ENCODE results near the gene HSPBP1.

The HSPBP1 gene

GRCh38 chr19:55230780-55231179 lies 49.1 kb downstream of the HSPBP1 start:
- no peak overlapping the region for H3K27ac ChIP-seq
- TF ChIP-seq ZFX (IDR thresholded peaks at IDR 0.05; ENCODE audit: borderline replicate concordance) = no peak
- no peak for TF ChIP-seq CTCF (IDR thresholded peaks at IDR 0.05)

GRCh38 chr19:55230329-55230728 lies 49.6 kb downstream of the HSPBP1 start:
- no peak overlapping the region for H3K27ac ChIP-seq
- TF ChIP-seq CTCF (IDR thresholded peaks at IDR 0.05) = no peak
- no peak for TF ChIP-seq ZFX (IDR thresholded peaks at IDR 0.05; ENCODE audit: borderline replicate concordance)

GRCh38 chr19:55229789-55230182 lies 50.1 kb downstream of the HSPBP1 start:
- no peak for TF ChIP-seq CTCF (IDR thresholded peaks at IDR 0.05)
- no peak for TF ChIP-seq ZFX (IDR thresholded peaks at IDR 0.05; ENCODE audit: borderline replicate concordance)

GRCh38 chr19:55229145-55229788 lies 50.6 kb downstream of the HSPBP1 start:
- H3K27ac ChIP-seq = no peak overlapping the region
- no peak for TF ChIP-seq CTCF (IDR thresholded peaks at IDR 0.05)
- TF ChIP-seq ZFX (IDR thresholded peaks at IDR 0.05; ENCODE audit: borderline replicate concordance) = no peak

More at GRCh38 chr19:55229789-55230182, 50.1 kb downstream of the HSPBP1 start:
- no peak overlapping the region for H3K27ac ChIP-seq

- TF ChIP-seq CTCF (IDR thresholded peaks at IDR 0.05) (no peak), ZFX (IDR thresholded peaks at IDR 0.05; ENCODE audit: borderline replicate concordance) (no peak)
- no peak within 1 kb of the TSS for H3K27ac ChIP-seq
Observed at GRCh38 chr19:55228403-55229031, 51.4 kb downstream of the HSPBP1 start, which contains the start of gene TMEM86B. Gene TMEM86B (minus strand): TSS chr19:55228763. CDS start chr19:55228741, 22 bp downstream.

- no peak for TF ChIP-seq CTCF (IDR thresholded peaks at IDR 0.05)
- TF ChIP-seq ZFX (IDR thresholded peaks at IDR 0.05; ENCODE audit: borderline replicate concordance) = no peak
- H3K27ac ChIP-seq = no peak overlapping the region
Observed at GRCh38 chr19:55228015-55228391, 51.9 kb downstream of the HSPBP1 start.

Data from 22Rv1 (cell line).